Caco-2 (cell line): ENCODE measurements around the gene GTPBP3. TPM values are rescaled to one million over a fixed set of nuclear protein-coding genes. Genes with fewer than 3 reads are reported as not detected.

Experiments used
- BruUV-seq: library from RNA; stranded (reverse); fragments of 400-500 nt; replicated peaks from 2 replicates; lab custom pipeline; 2021; lab: Mats Ljungman, UMichigan
- CTCF ChIA-PET: fragments of 300-600 bp; sonication (Branson Sonifier 250); formaldehyde crosslinking; loops from one replicate; lab custom pipeline; 2022; ENCODE audit warnings: antibody characterized with exemption; lab: Charles Lee
- POLR2A ChIA-PET: fragments of 300-600 bp; sonication (Branson Sonifier 250); formaldehyde crosslinking; loops from one replicate; lab custom pipeline; 2022; ENCODE audit warnings: antibody characterized with exemption; lab: Charles Lee
- DNase-seq, 2 experiments: peaks; one replicate each; pipeline versions ENCODE4 v3.0.0 to v3.0.0-alpha.2; 2020 to 2022
- H3K27me3 ChIP-seq: replicated peaks from 2 replicates; pipeline ENCODE4 v1.6.0; 2011; ENCODE audit warnings: low read length; ENCODE audit not compliant: control insufficient read depth, insufficient read depth
- H3K36me3 ChIP-seq: 2 replicates; pipeline ENCODE4 v1.5.1; 2011; ENCODE audit warnings: low read length; ENCODE audit not compliant: control insufficient read depth, insufficient read depth
- H3K4me1 ChIP-seq: fragments of 250-450 bp; sonication (Bioruptor Pico); 2 replicates; pipeline ENCODE4 v1.5.1; 2020; ENCODE audit warnings: mild to moderate bottlenecking
- H3K4me3 ChIP-seq: 2 replicates; pipeline ENCODE4 v1.5.1; 2011; ENCODE audit warnings: low read depth, mild to moderate bottlenecking, control low read depth, low read length
- H3K9me3 ChIP-seq: fragments of 250-450 bp; sonication (Bioruptor Pico); 2 replicates; pipeline ENCODE4 v1.5.1; 2020; ENCODE audit warnings: mild to moderate bottlenecking, moderate library complexity
- H3K27ac Mint-ChIP-seq: one replicate; pipeline ENCODE4 v1.8.0; 2022; ENCODE audit warnings: mixed read lengths; ENCODE audit not compliant: unreplicated experiment
- H3K27me3 Mint-ChIP-seq: one replicate; pipeline ENCODE4 v1.8.0; 2022; ENCODE audit warnings: mixed read lengths; ENCODE audit not compliant: insufficient read depth, unreplicated experiment
- H3K36me3 Mint-ChIP-seq: one replicate; pipeline ENCODE4 v1.8.0; 2022; ENCODE audit warnings: mild to moderate bottlenecking, mixed read lengths; ENCODE audit not compliant: insufficient read depth, unreplicated experiment
- H3K4me1 Mint-ChIP-seq: one replicate; pipeline ENCODE4 v1.8.0; 2022; ENCODE audit warnings: low read depth, mixed read lengths; ENCODE audit not compliant: unreplicated experiment
- H3K4me3 Mint-ChIP-seq: one replicate; pipeline ENCODE4 v1.8.0; 2022; ENCODE audit warnings: mild to moderate bottlenecking, moderate library complexity, mixed read lengths; ENCODE audit not compliant: unreplicated experiment
- H3K9me3 Mint-ChIP-seq: one replicate; pipeline ENCODE4 v1.8.0; 2022; ENCODE audit warnings: mixed read lengths; ENCODE audit not compliant: unreplicated experiment
- intact Hi-C: fragments of 100-400 bp; cut with micrococcal nuclease; formaldehyde crosslinking; loops from one replicate; pipeline ENCODE4 v1.10.0; 2022; ENCODE audit not compliant: unreplicated experiment
- total RNA-seq: library from RNA; stranded (reverse); gene quantifications from 2 replicates; pipeline ENCODE4 v1.2.3, GENCODE V29; 2022
- TF ChIP-seq, protein P1 (sequence below), 2 experiments: fragments of 200-600 bp in 1 of 2; IDR thresholded peaks; 1 replicate in 1 of 2; 2 replicates in 1 of 2; pipeline versions ENCODE4 v1.5.1 to v1.8.0; 2011 to 2022; ENCODE audit warnings: antibody characterized with exemption in 1 of 2, control low read depth in 1 of 2, inconsistent platforms in 1 of 2, low read depth in 1 of 2, low read length in 1 of 2, mild to moderate bottlenecking in 1 of 2, moderate library complexity in 1 of 2; ENCODE audit not compliant: insufficient read depth in 1 of 2, severe bottlenecking in 1 of 2, unreplicated experiment in 1 of 2

Gene GTPBP3
- total RNA-seq, 1 experiment from 2014 or later = 50.7 TPM

DNA sequence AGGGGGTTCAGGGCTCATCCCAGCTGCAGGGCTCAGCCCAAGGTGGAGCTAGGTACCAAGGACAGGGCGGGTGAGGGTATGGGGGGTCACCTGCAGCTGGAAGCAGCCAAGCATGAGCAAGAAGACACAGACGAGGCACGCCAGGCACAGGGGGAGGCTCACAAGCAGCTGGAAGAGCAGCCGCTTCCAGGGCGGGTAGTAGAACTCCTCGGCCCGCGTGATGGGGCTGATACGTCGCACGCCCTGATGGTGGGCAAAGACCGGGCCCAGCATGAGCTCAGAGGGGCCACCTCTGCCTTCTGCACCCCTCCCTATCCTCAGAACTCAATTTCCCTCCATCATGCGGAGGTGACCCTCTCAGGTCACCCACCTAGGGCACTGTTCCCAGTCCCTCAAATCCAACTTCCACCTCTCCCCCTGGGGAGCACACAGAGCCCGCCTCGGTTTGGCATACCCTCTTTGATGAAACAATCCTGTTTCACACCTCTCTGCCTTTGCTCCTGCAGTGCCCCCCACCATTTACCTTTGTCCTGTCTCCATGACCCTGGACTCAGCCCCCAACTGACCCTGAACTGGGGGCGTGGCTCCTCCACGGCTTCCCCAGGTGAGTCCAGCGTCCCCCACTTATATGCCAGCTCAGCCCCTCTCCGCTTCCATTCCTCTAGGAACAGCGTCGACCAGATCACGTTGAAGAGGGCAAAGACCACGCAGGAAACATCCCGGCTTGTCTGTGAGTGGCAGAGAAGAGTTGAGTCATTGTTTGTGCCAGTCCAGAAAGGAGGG, 6.9 kb upstream of the GTPBP3 start:
- Mint-ChIP-seq H3K4me3 (peak overlapping the region; percentile 75), H3K27ac (no peak overlapping the region), H3K9me3 (no peaks in the 10 kb centered on the region), H3K36me3 (peaks cover 28% of the 10 kb centered on the region), H3K4me1 (no peaks in the 10 kb centered on the region), H3K27me3 (no peaks in the 10 kb centered on the region)
- Histone ChIP-seq H3K27me3 (no peaks in the 10 kb centered on the region), H3K36me3 (peaks cover 1% of the 10 kb centered on the region; the same call in 1 of the 2 replicates), H3K4me3 (no peak overlapping the region), H3K9me3 (no peaks in the 10 kb centered on the region), H3K4me1 (peaks cover 24% of the 10 kb centered on the region)
- intact Hi-C loops = no loop called here
- no peak for DNase-seq
- CTCF ChIA-PET = interaction anchor here (1.1 to 1.6 kb wide), 2 partner anchors 18 to 25 kb away, joined by 3 read pairs; partner anchors contain the start of gene MRPL34
- POLR2A ChIA-PET = no interaction called here
- TF ChIP-seq, protein P1, sequence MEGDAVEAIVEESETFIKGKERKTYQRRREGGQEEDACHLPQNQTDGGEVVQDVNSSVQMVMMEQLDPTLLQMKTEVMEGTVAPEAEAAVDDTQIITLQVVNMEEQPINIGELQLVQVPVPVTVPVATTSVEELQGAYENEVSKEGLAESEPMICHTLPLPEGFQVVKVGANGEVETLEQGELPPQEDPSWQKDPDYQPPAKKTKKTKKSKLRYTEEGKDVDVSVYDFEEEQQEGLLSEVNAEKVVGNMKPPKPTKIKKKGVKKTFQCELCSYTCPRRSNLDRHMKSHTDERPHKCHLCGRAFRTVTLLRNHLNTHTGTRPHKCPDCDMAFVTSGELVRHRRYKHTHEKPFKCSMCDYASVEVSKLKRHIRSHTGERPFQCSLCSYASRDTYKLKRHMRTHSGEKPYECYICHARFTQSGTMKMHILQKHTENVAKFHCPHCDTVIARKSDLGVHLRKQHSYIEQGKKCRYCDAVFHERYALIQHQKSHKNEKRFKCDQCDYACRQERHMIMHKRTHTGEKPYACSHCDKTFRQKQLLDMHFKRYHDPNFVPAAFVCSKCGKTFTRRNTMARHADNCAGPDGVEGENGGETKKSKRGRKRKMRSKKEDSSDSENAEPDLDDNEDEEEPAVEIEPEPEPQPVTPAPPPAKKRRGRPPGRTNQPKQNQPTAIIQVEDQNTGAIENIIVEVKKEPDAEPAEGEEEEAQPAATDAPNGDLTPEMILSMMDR (IDR thresholded peaks at IDR 0.05; ENCODE audit: insufficient read depth in 1 of 2, low read depth in 1 of 2, low read length in 1 of 2, severe bottlenecking in 1 of 2, unreplicated experiment in 1 of 2) = no peak
- BruUV-seq = no TSS peak

DNA sequence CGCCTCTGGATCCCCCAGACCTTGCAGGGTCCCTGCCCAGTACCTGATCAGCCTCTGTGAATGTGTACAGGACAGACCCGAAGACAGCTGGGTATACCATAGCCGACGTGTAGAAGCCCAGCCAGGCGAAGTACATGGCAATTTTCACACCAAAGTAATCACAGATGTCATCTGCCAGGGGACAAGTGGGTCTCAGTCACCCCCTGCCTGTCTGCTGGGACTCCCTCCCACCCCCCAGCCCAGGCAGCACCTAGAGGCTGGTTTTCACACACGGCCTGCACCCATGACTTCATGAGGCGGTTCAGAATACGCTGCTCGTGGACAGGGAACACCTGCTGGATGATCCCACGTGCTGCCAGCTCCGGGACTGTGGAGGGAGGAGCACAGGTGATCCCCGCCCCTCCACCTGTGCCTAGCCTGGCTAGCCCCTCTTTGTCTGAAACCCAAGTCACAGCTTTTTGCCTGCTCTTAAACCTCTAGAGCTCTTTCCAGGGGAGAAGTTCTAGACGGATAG, 6.3 kb upstream of the GTPBP3 start:
- Histone ChIP-seq H3K9me3 (no peaks in the 10 kb centered on the region), H3K27me3 (no peaks in the 10 kb centered on the region), H3K4me3 (no peak overlapping the region), H3K4me1 (peaks cover 24% of the 10 kb centered on the region), H3K36me3 (peaks cover 1% of the 10 kb centered on the region; the same call in 1 of the 2 replicates)
- TF ChIP-seq, protein P1 (IDR thresholded peaks at IDR 0.05; ENCODE audit: insufficient read depth in 1 of 2, low read depth in 1 of 2, low read length in 1 of 2, severe bottlenecking in 1 of 2, unreplicated experiment in 1 of 2) = no peak
- Mint-ChIP-seq H3K36me3 (peaks cover 28% of the 10 kb centered on the region), H3K9me3 (no peaks in the 10 kb centered on the region), H3K4me1 (no peaks in the 10 kb centered on the region), H3K27ac (no peak overlapping the region), H3K4me3 (peak overlapping the region; percentile 30), H3K27me3 (no peaks in the 10 kb centered on the region)
- no TSS peak for BruUV-seq
- DNase-seq = no peak
- intact Hi-C loops = no loop called here
- ChIA-PET POLR2A (no interaction called here), CTCF (no interaction called here)

GRCh38 chr19:17332360-17332676, 5.0 kb upstream of the GTPBP3 start:
- Histone ChIP-seq H3K27me3 (no peaks in the 10 kb centered on the region), H3K9me3 (no peaks in the 10 kb centered on the region), H3K4me1 (peaks cover 18% of the 10 kb centered on the region), H3K36me3 (peaks cover 1% of the 10 kb centered on the region; the same call in 1 of the 2 replicates), H3K4me3 (no peak overlapping the region)
- H3K27me3 Mint-ChIP-seq = no peaks in the 10 kb centered on the region
- no TSS peak for BruUV-seq
- ChIA-PET POLR2A (interaction anchor here (1.3 kb wide), 1 partner anchor 23 kb away, joined by 6 read pairs; the partner anchor contains the start of gene DDA1), CTCF (interaction anchor here (0.6 to 1.2 kb wide), 2 partner anchors 40 to 1871 kb away, joined by 4 read pairs; no protein-coding TSS in a partner anchor)
- H3K4me3 Mint-ChIP-seq = no peak overlapping the region
- H3K9me3 Mint-ChIP-seq = no peaks in the 10 kb centered on the region
- H3K36me3 Mint-ChIP-seq = peaks cover 34% of the 10 kb centered on the region
- no peak for DNase-seq
- TF ChIP-seq, protein P1 (IDR thresholded peaks at IDR 0.05; ENCODE audit: insufficient read depth in 1 of 2, low read depth in 1 of 2, low read length in 1 of 2, severe bottlenecking in 1 of 2, unreplicated experiment in 1 of 2) = no peak
- no peaks in the 10 kb centered on the region for H3K4me1 Mint-ChIP-seq
- intact Hi-C loops = no loop called here
- H3K27ac Mint-ChIP-seq = no peak overlapping the region
